HepG2 (cell line): ENCODE results near the gene GNB3. TPM values are rescaled to one million over a fixed set of nuclear protein-coding genes. Genes with fewer than 3 reads are reported as not detected.

Source experiments
- ATAD3A ChIP-seq: sonication (generic); formaldehyde crosslinking; IDR thresholded peaks from 2 replicates; pipeline ENCODE4 v1.4.0; 2020; ENCODE audit warnings: missing genetic modification reagents
- EED ChIP-seq: sonication (generic); formaldehyde crosslinking; IDR thresholded peaks from 2 replicates; pipeline ENCODE4 v1.5.0; 2020; ENCODE audit warnings: mild to moderate bottlenecking, missing genetic modification reagents
- HOXA9 ChIP-seq: sonication (generic); formaldehyde crosslinking; IDR thresholded peaks from 2 replicates; pipeline ENCODE4 v1.8.1; 2022; ENCODE audit warnings: missing genetic modification reagents, mild to moderate bottlenecking, moderate library complexity, borderline replicate concordance
- NCOR1 ChIP-seq: fragments of 200-600 bp; sonication (generic); IDR thresholded peaks from 2 replicates; pipeline ENCODE4 v1.7.0; 2017; ENCODE audit warnings: antibody characterized with exemption, low read length, borderline replicate concordance
- RBM39 ChIP-seq: fragments of 200-400 bp; formaldehyde crosslinking; IDR thresholded peaks from one replicate; pipeline ENCODE4 v1.6.1; 2018; ENCODE audit warnings: antibody characterized with exemption, mild to moderate bottlenecking, low read depth, low read length; ENCODE audit not compliant: poor library complexity, severe bottlenecking
- SMAD1 ChIP-seq: sonication (generic); formaldehyde crosslinking; IDR thresholded peaks from 2 replicates; pipeline ENCODE4 v1.4.0; 2020; ENCODE audit warnings: missing genetic modification reagents, low read depth, mild to moderate bottlenecking, borderline replicate concordance
- SMC3 ChIP-seq: IDR thresholded peaks from 2 replicates; pipeline ENCODE4 v1.6.1; 2011; ENCODE audit warnings: low read length, improper control_type of control experiment
- SRY ChIP-seq: sonication (generic); formaldehyde crosslinking; IDR thresholded peaks from 2 replicates; pipeline ENCODE4 v1.8.0; 2022; ENCODE audit warnings: mild to moderate bottlenecking, missing genetic modification reagents
- ZBTB20 ChIP-seq: sonication (generic); formaldehyde crosslinking; IDR thresholded peaks from 2 replicates; pipeline ENCODE4 v1.8.1; 2023; ENCODE audit warnings: missing genetic modification reagents, low read depth, mild to moderate bottlenecking, borderline replicate concordance
- ZC3H13 ChIP-seq: sonication (generic); formaldehyde crosslinking; IDR thresholded peaks from 2 replicates; pipeline ENCODE4 v1.8.1; 2023; ENCODE audit warnings: mild to moderate bottlenecking, missing genetic modification reagents, moderate library complexity
- ZC3H4 ChIP-seq: sonication (generic); formaldehyde crosslinking; IDR thresholded peaks from 2 replicates; pipeline ENCODE4 v1.4.0; 2020; ENCODE audit warnings: missing genetic modification reagents, borderline replicate concordance
- ZFP91 ChIP-seq: sonication (generic); formaldehyde crosslinking; IDR thresholded peaks from 2 replicates; pipeline ENCODE4 v1.9.0; 2022; ENCODE audit warnings: missing genetic modification reagents, mild to moderate bottlenecking, borderline replicate concordance
- ZIK1 ChIP-seq: sonication (generic); formaldehyde crosslinking; IDR thresholded peaks from 2 replicates; pipeline ENCODE4 v1.5.0; 2020; ENCODE audit warnings: mild to moderate bottlenecking, low read depth, missing genetic modification reagents, borderline replicate concordance
- ZMAT3 ChIP-seq: sonication (generic); formaldehyde crosslinking; conservative IDR thresholded peaks from 2 replicates; pipeline ENCODE4 v1.7.0; 2021; ENCODE audit warnings: missing genetic modification reagents
- ZMYM4 ChIP-seq: sonication (generic); formaldehyde crosslinking; IDR thresholded peaks from 2 replicates; pipeline ENCODE4 v1.8.1; 2023; ENCODE audit warnings: mild to moderate bottlenecking, missing genetic modification reagents
- ZNF20 ChIP-seq: sonication (generic); formaldehyde crosslinking; IDR thresholded peaks from 2 replicates; pipeline ENCODE4 v1.4.0; 2020; ENCODE audit warnings: mild to moderate bottlenecking, moderate library complexity, missing genetic modification reagents
- ZNF275 ChIP-seq: sonication (generic); formaldehyde crosslinking; IDR thresholded peaks from 2 replicates; pipeline ENCODE4 v1.8.0; 2022; ENCODE audit warnings: missing genetic modification reagents, mild to moderate bottlenecking, inconsistent platforms, borderline replicate concordance
- ZNF317 ChIP-seq: sonication (generic); formaldehyde crosslinking; IDR thresholded peaks from 2 replicates; pipeline ENCODE4 v1.5.0; 2020; ENCODE audit warnings: mild to moderate bottlenecking, missing genetic modification reagents
- ZNF343 ChIP-seq: sonication (generic); formaldehyde crosslinking; IDR thresholded peaks from 2 replicates; pipeline ENCODE4 v1.4.0; 2020; ENCODE audit warnings: mild to moderate bottlenecking, missing genetic modification reagents
- ZNF670 ChIP-seq: sonication (generic); formaldehyde crosslinking; IDR thresholded peaks from 2 replicates; pipeline ENCODE4 v1.8.0; 2022; ENCODE audit warnings: mild to moderate bottlenecking, missing genetic modification reagents, borderline replicate concordance
- ZNF879 ChIP-seq: sonication (generic); formaldehyde crosslinking; IDR thresholded peaks from 2 replicates; pipeline ENCODE4 v1.8.1; 2023; ENCODE audit warnings: missing genetic modification reagents
- polyA plus RNA-seq, 8 experiments: library from polyadenylated mRNA; depleted of rRNA in 3 of 8; stranded (reverse) in 7 of 8; unstranded in 1 of 8; fragments of >200 nt; fragmentation: Illumina TruSeq in 4 of 8; extraction: Trizol in 4 of 8; gene quantifications; 2 replicates each; pipeline versions ENCODE4 v1.2.1 to v1.2.3, GENCODE V29; 2011 to 2016; ENCODE audit warnings: low read depth in 4 of 8, missing spikeins in 1 of 8, mixed read lengths in 1 of 8; ENCODE audit not compliant: insufficient read depth in 1 of 8
- total RNA-seq, 5 experiments: library from RNA; depleted of rRNA; stranded (reverse); fragments of >200 nt; fragmentation: Illumina TruSeq; extraction: Trizol; gene quantifications; 2 replicates each; pipeline ENCODE4 v1.2.3, GENCODE V29; 2016; ENCODE audit warnings: low read depth in 1 of 5
- TF ChIP-seq, protein P1 (sequence below): sonication (generic); formaldehyde crosslinking; IDR thresholded peaks from 2 replicates; pipeline ENCODE4; 2020; ENCODE audit warnings: missing genetic modification reagents, mild to moderate bottlenecking, borderline replicate concordance

GNB3 gene
- total and polyA plus RNA-seq, 2 of the 13 experiments (the other 11 are each of a cell fraction or from before 2014, with no cell fraction given), result 1.3 to 3.6 TPM

DNA sequence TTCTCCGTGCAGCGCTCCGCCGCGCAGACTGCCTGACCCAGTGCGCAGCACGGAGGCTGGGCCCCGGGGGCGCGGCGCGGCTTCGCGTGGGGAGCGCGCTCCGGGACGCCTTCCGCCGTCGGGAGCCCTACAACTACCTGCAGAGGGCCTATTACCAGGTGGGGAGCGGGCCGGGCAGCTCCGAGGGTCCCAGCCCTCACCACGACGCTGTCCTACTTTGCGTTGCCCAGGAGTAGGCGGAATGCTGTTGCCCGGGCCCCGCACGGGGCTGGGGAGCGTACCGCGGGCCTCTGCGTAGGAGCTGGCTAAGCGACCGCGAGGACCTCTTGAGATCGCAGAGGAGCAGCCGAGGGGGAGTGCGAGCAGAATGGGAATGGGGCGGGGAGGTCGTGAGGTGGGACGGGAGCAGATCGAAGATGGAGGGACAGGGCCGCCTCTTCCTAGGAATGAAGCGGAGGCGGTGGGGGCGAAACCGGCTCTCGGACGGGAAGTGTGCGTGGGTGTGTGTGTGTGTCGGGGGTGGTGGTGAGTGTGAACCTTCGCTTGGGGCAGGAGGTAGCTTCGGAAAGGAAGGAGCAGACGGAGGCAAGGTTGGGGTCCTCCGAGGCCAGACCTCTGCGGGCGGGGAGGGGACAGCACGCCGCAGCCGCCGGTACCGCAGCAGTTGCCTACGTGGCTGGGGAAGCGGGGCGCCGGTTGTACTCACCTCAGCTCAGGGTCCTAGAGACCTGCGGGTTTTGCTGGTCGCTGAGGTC, 11.8 kb upstream of the GNB3 start (continued):
- TF ChIP-seq ZNF275, result peak; percentile 26; the same call in 1 of the 2 replicates
- peak; percentile 88; the same call in 1 of the 2 replicates for TF ChIP-seq ZC3H13 (CRISPR knock-in tag)
- TF ChIP-seq SMC3, result no peak
- TF ChIP-seq RBM39, result peak; percentile 44
- TF ChIP-seq ZNF670 (CRISPR knock-in tag), result peak; percentile 84
- 0 out of 2 replicates have a peak, but pooled peaks have one; percentile 11 for TF ChIP-seq ZIK1 (CRISPR knock-in tag)
- peak; percentile 87 for TF ChIP-seq ZC3H4 (CRISPR knock-in tag)
- peak; percentile 55; the same call in 1 of the 2 replicates for TF ChIP-seq ZBTB20
- TF ChIP-seq ZNF317, result peak; percentile 51; the same call in 1 of the 2 replicates
- TF ChIP-seq, protein P1, sequence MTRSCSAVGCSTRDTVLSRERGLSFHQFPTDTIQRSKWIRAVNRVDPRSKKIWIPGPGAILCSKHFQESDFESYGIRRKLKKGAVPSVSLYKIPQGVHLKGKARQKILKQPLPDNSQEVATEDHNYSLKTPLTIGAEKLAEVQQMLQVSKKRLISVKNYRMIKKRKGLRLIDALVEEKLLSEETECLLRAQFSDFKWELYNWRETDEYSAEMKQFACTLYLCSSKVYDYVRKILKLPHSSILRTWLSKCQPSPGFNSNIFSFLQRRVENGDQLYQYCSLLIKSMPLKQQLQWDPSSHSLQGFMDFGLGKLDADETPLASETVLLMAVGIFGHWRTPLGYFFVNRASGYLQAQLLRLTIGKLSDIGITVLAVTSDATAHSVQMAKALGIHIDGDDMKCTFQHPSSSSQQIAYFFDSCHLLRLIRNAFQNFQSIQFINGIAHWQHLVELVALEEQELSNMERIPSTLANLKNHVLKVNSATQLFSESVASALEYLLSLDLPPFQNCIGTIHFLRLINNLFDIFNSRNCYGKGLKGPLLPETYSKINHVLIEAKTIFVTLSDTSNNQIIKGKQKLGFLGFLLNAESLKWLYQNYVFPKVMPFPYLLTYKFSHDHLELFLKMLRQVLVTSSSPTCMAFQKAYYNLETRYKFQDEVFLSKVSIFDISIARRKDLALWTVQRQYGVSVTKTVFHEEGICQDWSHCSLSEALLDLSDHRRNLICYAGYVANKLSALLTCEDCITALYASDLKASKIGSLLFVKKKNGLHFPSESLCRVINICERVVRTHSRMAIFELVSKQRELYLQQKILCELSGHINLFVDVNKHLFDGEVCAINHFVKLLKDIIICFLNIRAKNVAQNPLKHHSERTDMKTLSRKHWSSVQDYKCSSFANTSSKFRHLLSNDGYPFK, result peak; percentile 70; the same call in 1 of the 2 replicates
- peak; percentile 85 for TF ChIP-seq EED (CRISPR knock-in tag)
- TF ChIP-seq SRY (CRISPR knock-in tag), result peak; percentile 71
- 0 out of 2 replicates have a peak, but pooled peaks have one; percentile 61 for TF ChIP-seq ZMYM4 (CRISPR knock-in tag)
- no peak for TF ChIP-seq ATAD3A (CRISPR knock-in tag)
- peak; percentile 87 for TF ChIP-seq ZNF343 (CRISPR knock-in tag)
- 0 out of 2 replicates have a peak, but pooled peaks have one; percentile 52 for TF ChIP-seq ZNF20 (CRISPR knock-in tag)
- peak; percentile 95 for TF ChIP-seq ZNF879 (CRISPR knock-in tag)
- TF ChIP-seq ZFP91, result peak; percentile 88; the same call in 1 of the 2 replicates
- peak; percentile 72; the same call in 1 of the 2 replicates for TF ChIP-seq SMAD1 (CRISPR knock-in tag)
- no peak for TF ChIP-seq HOXA9 (CRISPR knock-in tag)
- no peak for TF ChIP-seq NCOR1
- TF ChIP-seq ZMAT3 (CRISPR knock-in tag), result peak; percentile 92
